Mesodermal cell (in vitro differentiated cells): ENCODE data around the gene SIRPA.
"Not testable (repeated sequence)": the region's sequence is repeated elsewhere in the genome, so short reads cannot be mapped to it uniquely, and the experiment has no call there.

ENCODE experiments used
- H3K27ac ChIP-seq: 2 replicates; pipeline ENCODE4 v1.7.0; 2013; ENCODE audit warnings: mild to moderate bottlenecking, low read depth, low read length, moderate library complexity; ENCODE audit not compliant: severe bottlenecking
- H3K36me3 ChIP-seq: 2 replicates; pipeline ENCODE4 v1.7.1; 2013; ENCODE audit warnings: mild to moderate bottlenecking, low read length, moderate library complexity; ENCODE audit not compliant: control insufficient read depth, insufficient read depth
- H3K4me1 ChIP-seq: one replicate; pipeline ENCODE4 v1.7.1; 2013; ENCODE audit warnings: mild to moderate bottlenecking, low read length; ENCODE audit not compliant: insufficient read depth, control insufficient read depth, poor library complexity, severe bottlenecking
- H3K4me3 ChIP-seq: 2 replicates; pipeline ENCODE4 v1.7.0; 2013; ENCODE audit warnings: low read length, control low read depth, mild to moderate bottlenecking; ENCODE audit not compliant: insufficient read depth, poor library complexity, severe bottlenecking; ENCODE audit errors: extremely low read depth
- H3K9me3 ChIP-seq: 2 replicates; pipeline ENCODE4 v1.7.1; 2013; ENCODE audit warnings: mild to moderate bottlenecking, low read length, moderate library complexity; ENCODE audit not compliant: control insufficient read depth
- WGBS, 2 experiments: methylation state at CpG; one replicate each; pipeline ENCODE4 v1.1.5; 2013; ENCODE audit warnings: missing lambda C conversion rate in 2 of 2; ENCODE audit not compliant: insufficient coverage in 2 of 2; 5-methylcytosine and 5-hydroxymethylcytosine counted together

Gene SIRPA

GRCh38 chr20:1920826-1921225, 25.6 kb downstream of the SIRPA start:
- H3K4me3 ChIP-seq = no peak overlapping the region
- no peaks in the 10 kb centered on the region for H3K9me3 ChIP-seq
- WGBS, 2 experiments = 96 to 100% methylated on average over 4 to 5 of the region's 6 CpGs
- H3K36me3 ChIP-seq = peaks cover 38% of the 10 kb centered on the region
- no peak overlapping the region for H3K27ac ChIP-seq
- H3K4me1 ChIP-seq = no peaks in the 10 kb centered on the region

- 29 to 81% methylated on average over 1 to 2 of the region's 4 CpGs for WGBS, 2 experiments
- peaks cover 41% of the 10 kb centered on the region for H3K36me3 ChIP-seq
- H3K27ac ChIP-seq, H3K9me3 ChIP-seq, H3K4me1 ChIP-seq, H3K4me3 ChIP-seq: not testable (repeated sequence)
These were observed 26.8 kb downstream of the SIRPA start for GRCh38 chr20:1921985-1922384.

- no peak overlapping the region for H3K4me3 ChIP-seq
- H3K4me1 ChIP-seq = no peaks in the 10 kb centered on the region
- no peaks in the 10 kb centered on the region for H3K9me3 ChIP-seq
- peaks cover 33% of the 10 kb centered on the region for H3K36me3 ChIP-seq
- no peak overlapping the region for H3K27ac ChIP-seq
These were observed 27.6 kb downstream of the SIRPA start for GRCh38 chr20:1922786-1923185.

GRCh38 chr20:1924910-1925861, 30.0 kb downstream of the SIRPA start:
- H3K36me3 ChIP-seq = peaks cover 20% of the 10 kb centered on the region
- no peak overlapping the region for H3K27ac ChIP-seq
- H3K9me3 ChIP-seq = no peaks in the 10 kb centered on the region
- H3K4me3 ChIP-seq = no peak overlapping the region
- no peaks in the 10 kb centered on the region for H3K4me1 ChIP-seq
- 92 to 97% methylated on average over 8 to 10 of the region's 13 CpGs for WGBS, 2 experiments

- Histone ChIP-seq H3K9me3 (no peaks in the 10 kb centered on the region), H3K4me3 (no peak overlapping the region), H3K36me3 (peaks cover 14% of the 10 kb centered on the region), H3K27ac (no peak overlapping the region), H3K4me1 (no peaks in the 10 kb centered on the region)
- 85 to 88% methylated on average over 2 to 4 of the region's 5 CpGs for WGBS, 2 experiments
These were observed 31.0 kb downstream of the SIRPA start for GRCh38 chr20:1926237-1926636.

GRCh38 chr20:1927217-1927616, 32.0 kb downstream of the SIRPA start:
- WGBS, 2 experiments = 86 to 96% methylated on average over 4 to 5 of the region's 8 CpGs
- H3K36me3 ChIP-seq = peaks cover 14% of the 10 kb centered on the region

GRCh38 chr20:1928154-1928553, 32.9 kb downstream of the SIRPA start:
- 97 to 98% methylated on average over 6 to 7 of the region's 10 CpGs for WGBS, 2 experiments
- Histone ChIP-seq H3K36me3 (peaks cover 8% of the 10 kb centered on the region), H3K4me3 (no peak overlapping the region), H3K9me3 (no peaks in the 10 kb centered on the region), H3K27ac (no peak overlapping the region), H3K4me1 (no peaks in the 10 kb centered on the region)

More at GRCh38 chr20:1927217-1927616, 32.0 kb downstream of the SIRPA start:
- Histone ChIP-seq H3K4me3 (no peak overlapping the region), H3K27ac (no peak overlapping the region), H3K4me1 (no peaks in the 10 kb centered on the region), H3K9me3 (no peaks in the 10 kb centered on the region)

GRCh38 chr20:1928782-1929181, 33.6 kb downstream of the SIRPA start:
- Histone ChIP-seq H3K4me3 (no peak overlapping the region), H3K36me3 (peaks cover 6% of the 10 kb centered on the region), H3K27ac (no peak overlapping the region), H3K9me3 (no peaks in the 10 kb centered on the region), H3K4me1 (no peaks in the 10 kb centered on the region)
- 95 to 98% methylated on average over 5 to 6 of the region's 7 CpGs for WGBS, 2 experiments

- 57 to 78% methylated on average over 3 of the region's 3 CpGs for whole genome bisulfite sequencing, 2 experiments
- Histone ChIP-seq H3K4me1 (no peaks in the 10 kb centered on the region), H3K4me3 (no peak overlapping the region), H3K27ac (no peak overlapping the region), H3K9me3 (no peaks in the 10 kb centered on the region), H3K36me3 (peaks cover 6% of the 10 kb centered on the region)
These were observed 34.3 kb downstream of the SIRPA start for GRCh38 chr20:1929460-1929859.

- WGBS, 2 experiments = 98 to 100% methylated on average over 2 to 5 of the region's 6 CpGs
- H3K27ac ChIP-seq = no peak overlapping the region
- H3K4me1 ChIP-seq = no peaks in the 10 kb centered on the region
- H3K9me3 ChIP-seq = no peaks in the 10 kb centered on the region
- H3K4me3 ChIP-seq = no peak overlapping the region
- peaks cover 6% of the 10 kb centered on the region for H3K36me3 ChIP-seq
These were observed 35.0 kb downstream of the SIRPA start for GRCh38 chr20:1930165-1930564.

GRCh38 chr20:1931830-1932229, 36.6 kb downstream of the SIRPA start:
- Histone ChIP-seq H3K27ac (no peak overlapping the region), H3K4me1 (no peaks in the 10 kb centered on the region), H3K36me3 (peaks cover 2% of the 10 kb centered on the region), H3K4me3 (no peak overlapping the region), H3K9me3 (no peaks in the 10 kb centered on the region)
- WGBS, 2 experiments = 91 to 93% methylated on average over 4 to 5 of the region's 5 CpGs
